ENCODE data around the gene SLC25A14.
A peak's percentile ranks its signal among the peaks of the same experiment; 100 is the strongest.

The SLC25A14 gene

DNA sequence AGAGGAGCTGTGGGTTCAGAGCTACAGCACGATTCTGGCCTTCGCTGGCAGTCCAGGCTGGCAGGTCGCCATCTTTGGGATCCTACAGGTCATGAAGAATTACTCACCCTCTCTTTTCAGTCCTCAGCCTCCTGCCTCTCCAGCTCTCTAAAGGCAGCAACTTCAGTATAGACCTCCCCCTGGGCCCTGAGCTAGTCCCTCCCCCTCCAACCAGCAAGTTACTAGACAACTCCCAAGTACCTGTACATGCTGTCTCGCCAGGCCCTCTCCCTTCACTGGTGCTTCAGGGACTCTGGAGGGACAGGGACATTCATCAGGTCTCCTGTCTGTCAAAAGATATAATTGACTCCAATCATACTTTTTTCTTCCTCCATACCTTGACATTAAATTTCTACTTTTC lies 45.8 kb downstream of the SLC25A14 start, which contains the start of gene GPR119:
GPR119 (minus strand) TSS at position 155 of the 400 bp plus-strand sequence. CDS start 227 bp downstream, outside the sequence.
- DNase-seq, result no peak

DNA sequence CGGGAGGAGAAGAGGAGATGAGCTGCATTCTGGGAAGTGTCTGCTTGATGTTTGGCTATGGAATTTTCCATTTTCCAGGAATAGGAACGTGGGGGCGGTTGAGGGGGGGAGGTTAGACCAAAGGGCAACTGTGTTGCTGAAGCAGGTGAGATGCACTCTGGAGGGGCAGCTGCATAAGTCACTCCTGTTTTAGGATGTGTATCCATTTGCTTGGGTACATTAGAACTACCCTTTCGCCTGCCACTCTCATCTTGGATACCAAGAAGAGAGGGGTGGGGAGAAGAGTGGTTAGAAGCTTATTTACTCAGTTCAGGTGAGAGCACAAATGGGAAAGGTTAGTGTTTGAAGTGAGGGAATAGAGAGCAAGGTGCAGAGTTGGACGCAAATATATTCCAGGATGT lies 46.7 kb downstream of the SLC25A14 start:
- DNase-seq, result no peak

- no peak for DNase-seq
Measured at GRCh38 chrX:130393451-130394074, 53.8 kb downstream of the SLC25A14 start.

GRCh38 chrX:130395341-130395740 lies 55.6 kb downstream of the SLC25A14 start:
- DNase-seq, result no peak

- DNase-seq, result peak; percentile 75
Measured at GRCh38 chrX:130401415-130402207, 61.9 kb downstream of the SLC25A14 start, which contains the start of gene RBMX2. Gene RBMX2, plus strand, starts transcription at chrX:130401987. Its CDS starts 46 bp downstream, at chrX:130402033.

GRCh38 chrX:130402208-130402684 lies 62.5 kb downstream of the SLC25A14 start:
- no peak for DNase-seq

DNA sequence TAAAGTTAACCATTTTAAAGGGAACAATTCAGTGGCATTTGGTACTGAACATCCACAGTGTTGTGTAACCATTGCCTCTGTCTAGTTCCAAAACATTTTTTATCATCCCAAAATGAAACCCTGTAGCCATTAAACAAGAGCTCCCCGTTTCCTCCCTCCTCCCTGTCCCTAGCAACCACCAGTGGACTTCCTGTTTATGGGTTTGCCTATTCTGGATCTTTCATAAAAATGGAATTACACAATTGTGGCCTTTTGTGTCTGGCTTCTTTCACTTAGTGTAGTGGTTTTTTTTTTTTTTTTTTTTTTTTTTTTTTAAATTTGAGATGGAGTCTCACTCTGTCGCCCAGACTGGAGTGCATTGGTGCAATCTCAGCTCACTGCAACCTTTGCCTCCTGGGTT lies 73.7 kb downstream of the SLC25A14 start:
- no peak for DNase-seq

DNA sequence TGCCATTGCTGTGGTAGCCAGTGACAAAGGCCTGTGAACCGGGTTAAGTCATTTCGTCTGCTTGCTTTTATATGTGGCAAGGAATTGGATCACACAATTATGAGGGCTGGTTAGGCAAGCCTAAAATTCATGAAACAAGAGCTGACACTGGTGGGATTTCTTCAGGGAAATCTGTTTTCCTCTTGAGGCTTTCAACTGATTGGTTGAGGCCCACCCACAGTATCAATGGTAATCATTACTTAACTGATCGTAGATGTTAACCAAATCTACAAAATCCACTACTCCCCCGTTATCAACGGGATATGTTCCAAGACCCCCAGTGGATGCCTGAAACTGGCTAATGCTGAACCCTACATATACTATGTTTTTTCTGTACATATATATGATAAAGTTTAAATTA lies 75.1 kb downstream of the SLC25A14 start:
- DNase-seq, result no peak

- no peak for DNase-seq
Measured at GRCh38 chrX:130415201-130415600, 75.5 kb downstream of the SLC25A14 start.

GRCh38 chrX:130416785-130417184 lies 77.1 kb downstream of the SLC25A14 start:
- DNase-seq, result no peak

GRCh38 chrX:130418066-130418465 lies 78.3 kb downstream of the SLC25A14 start:
- no peak for DNase-seq

DNA sequence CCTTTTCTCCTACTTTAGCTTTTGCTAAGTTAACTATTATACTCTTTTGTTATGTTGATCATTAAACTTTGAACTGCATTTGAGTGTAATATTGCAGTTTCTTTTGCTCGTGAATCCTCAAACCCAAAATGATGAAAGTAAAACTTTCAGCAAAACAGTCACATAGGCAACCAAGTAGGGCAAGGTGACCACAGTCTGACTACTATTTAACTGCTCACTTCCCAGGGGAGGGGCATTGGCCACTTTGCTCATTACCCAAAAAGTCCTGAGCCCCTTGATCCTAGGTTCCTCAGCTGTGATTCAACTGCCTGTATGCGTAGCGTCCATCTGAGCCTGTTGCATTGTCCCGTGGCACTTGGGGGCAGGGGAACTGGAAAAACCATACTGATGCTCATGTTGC lies 79.0 kb downstream of the SLC25A14 start:
- DNase-seq, result no peak

- no peak for DNase-seq
Measured at GRCh38 chrX:130419263-130419662, 79.5 kb downstream of the SLC25A14 start.

Data from stimulated activated CD4-positive, alpha-beta T cell treated with anti-CD3 and anti-CD28 coated beads, Interleukin-15, amount 100 ng/mL, for 24 hours (primary cell).